HEK293 (cell line): Measurements from ENCODE around the gene DIRAS1.

Source experiments
- CTCF ChIA-PET: fragments of 350-600 bp; formaldehyde crosslinking; extraction: SDS; loops from one replicate; lab custom pipeline; 2021; ENCODE audit warnings: antibody characterized with exemption; lab: Yijun Ruan, JAX
- POLR2A ChIA-PET: fragments of 300-600 bp; formaldehyde crosslinking; extraction: SDS; loops from one replicate; lab custom pipeline; 2020; ENCODE audit warnings: antibody characterized with exemption, inconsistent platforms; lab: Yijun Ruan, JAX
- H3K27ac ChIP-seq: fragments of 200-500 bp; sonication (Bioruptor generic); 2 replicates; pipeline ENCODE4 v1.5.1; 2014; ENCODE audit warnings: low read depth, low read length, control low read depth, inconsistent platforms; ENCODE audit errors: extremely low read depth
- H3K36me3 ChIP-seq, 2 experiments: fragments of 200-500 bp in 1 of 2; sonication (Bioruptor generic) in 1 of 2; 1 replicate in 1 of 2; 2 replicates in 1 of 2; pipeline ENCODE4 v1.5.1; 2014 to 2017; ENCODE audit warnings: inconsistent platforms in 2 of 2, low read length in 2 of 2; ENCODE audit not compliant: control insufficient read depth in 2 of 2, insufficient read depth in 1 of 2
- H3K4me1 ChIP-seq: fragments of 200-500 bp; sonication (Bioruptor generic); 2 replicates; pipeline ENCODE4 v1.5.1; 2014; ENCODE audit warnings: mild to moderate bottlenecking, low read length, inconsistent platforms; ENCODE audit not compliant: control insufficient read depth, insufficient read depth
- H3K4me3 ChIP-seq: 2 replicates; pipeline ENCODE4 v1.5.1; 2011; ENCODE audit warnings: low read depth, mild to moderate bottlenecking, control low read depth, low read length, moderate library complexity
- H3K9me3 ChIP-seq: fragments of 200-500 bp; sonication (Bioruptor generic); 2 replicates; pipeline ENCODE4 v1.5.1; 2014; ENCODE audit warnings: low read depth, low read length, inconsistent platforms; ENCODE audit not compliant: control insufficient read depth, insufficient read depth
- GLIS1 ChIP-seq: fragments of 450-650 bp; formaldehyde crosslinking; IDR thresholded peaks from 2 replicates; pipeline ENCODE4 v1.5.1; 2016; ENCODE audit warnings: missing biosample characterization, missing genetic modification characterization
- REPIN1 ChIP-seq: fragments of 450-650 bp; formaldehyde crosslinking; IDR thresholded peaks from 2 replicates; pipeline ENCODE4 v1.5.1; 2017; ENCODE audit warnings: missing biosample characterization, missing genetic modification characterization, low read depth
- TRIM28 ChIP-seq: IDR thresholded peaks from 2 replicates; pipeline ENCODE4 v1.6.1; 2011; ENCODE audit warnings: low read length, control low read depth, borderline replicate concordance
- ZBTB7A ChIP-seq: fragments of 450-650 bp; formaldehyde crosslinking; IDR thresholded peaks from 2 replicates; pipeline ENCODE4 v1.5.1; 2016; ENCODE audit warnings: low read depth, missing biosample characterization, missing genetic modification characterization
- ZIC2 ChIP-seq: fragments of 450-650 bp; formaldehyde crosslinking; IDR thresholded peaks from 2 replicates; pipeline ENCODE4 v1.5.1; 2016; ENCODE audit warnings: missing biosample characterization, missing genetic modification characterization
- ZNF140 ChIP-seq: fragments of 450-650 bp; formaldehyde crosslinking; IDR thresholded peaks from 2 replicates; pipeline ENCODE4 v1.5.1; 2016; ENCODE audit warnings: missing biosample characterization, missing genetic modification characterization
- ZNF223 ChIP-seq: fragments of 450-650 bp; formaldehyde crosslinking; IDR thresholded peaks from 2 replicates; pipeline ENCODE4 v1.5.1; 2016; ENCODE audit warnings: missing biosample characterization, missing genetic modification characterization
- ZNF248 ChIP-seq: fragments of 450-650 bp; formaldehyde crosslinking; IDR thresholded peaks from 2 replicates; pipeline ENCODE4 v1.5.1; 2017; ENCODE audit warnings: missing biosample characterization, missing genetic modification characterization
- ZNF391 ChIP-seq: fragments of 450-650 bp; formaldehyde crosslinking; IDR thresholded peaks from 2 replicates; pipeline ENCODE4 v1.5.1; 2016; ENCODE audit warnings: low read depth, missing biosample characterization, missing genetic modification characterization, borderline replicate concordance
- ZNF416 ChIP-seq: fragments of 450-650 bp; formaldehyde crosslinking; IDR thresholded peaks from 2 replicates; pipeline ENCODE4 v1.5.1; 2016; ENCODE audit warnings: missing biosample characterization, missing genetic modification characterization
- ZNF621 ChIP-seq: fragments of 450-650 bp; formaldehyde crosslinking; IDR thresholded peaks from 2 replicates; pipeline ENCODE4 v1.5.1; 2017; ENCODE audit warnings: missing biosample characterization, missing genetic modification characterization
- ZNF658 ChIP-seq: fragments of 450-650 bp; formaldehyde crosslinking; IDR thresholded peaks from 2 replicates; pipeline ENCODE4; 2016; ENCODE audit warnings: missing biosample characterization, missing genetic modification characterization
- TF ChIP-seq, protein P1 (sequence below): fragments of 450-650 bp; IDR thresholded peaks from 2 replicates; pipeline ENCODE4 v1.5.1; 2018; ENCODE audit warnings: missing biosample characterization, missing genetic modification characterization
- TF ChIP-seq, protein P2 (sequence below): fragments of 450-650 bp; formaldehyde crosslinking; IDR thresholded peaks from 2 replicates; pipeline ENCODE4 v1.5.1; 2016; ENCODE audit warnings: missing biosample characterization, missing genetic modification characterization
- TF ChIP-seq, protein P3 (sequence below): fragments of 450-650 bp; formaldehyde crosslinking; IDR thresholded peaks from 2 replicates; pipeline ENCODE4 v1.5.1; 2016; ENCODE audit warnings: missing biosample characterization, missing genetic modification characterization, borderline replicate concordance
- TF ChIP-seq, protein P4 (sequence below): fragments of 450-650 bp; formaldehyde crosslinking; optimal IDR thresholded peaks from 2 replicates; pipeline ENCODE3; 2016; ENCODE audit warnings: missing biosample characterization, mild to moderate bottlenecking, missing genetic modification characterization
- TF ChIP-seq, protein P5 (sequence below): fragments of 450-650 bp; formaldehyde crosslinking; IDR thresholded peaks from 2 replicates; pipeline ENCODE4 v1.5.1; 2017; ENCODE audit warnings: missing biosample characterization, missing genetic modification characterization

DIRAS1 gene

DNA sequence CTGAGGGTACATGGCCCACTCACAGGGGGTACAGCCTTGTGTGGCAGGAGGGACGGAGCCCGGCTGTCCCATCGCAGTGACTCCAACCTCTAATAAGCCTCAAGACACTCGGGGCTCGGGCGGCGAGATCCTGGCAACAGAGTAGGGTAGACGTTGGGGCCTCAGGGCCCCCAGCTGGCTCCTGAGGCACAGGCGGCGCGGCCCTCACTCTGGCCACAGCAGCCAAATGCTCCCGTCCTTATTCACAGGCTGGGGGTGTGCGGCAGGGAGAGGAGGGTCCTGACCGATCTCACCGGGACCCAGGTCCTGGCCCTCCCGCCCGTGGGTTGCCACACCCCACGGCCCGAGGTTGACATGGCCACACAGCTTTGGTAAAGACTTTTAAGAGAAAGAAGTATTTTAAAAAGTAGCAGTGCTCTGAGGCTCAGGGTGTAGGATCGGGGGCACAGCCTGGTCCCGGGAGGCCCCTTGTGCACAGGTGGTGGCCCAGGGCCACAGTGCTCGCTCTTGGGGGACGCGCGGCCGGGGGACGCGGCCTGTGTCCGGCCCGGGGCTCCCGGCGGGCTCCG, 11.1 kb upstream of the DIRAS1 start:
- Histone ChIP-seq H3K36me3 (peaks cover 0 to 48% of the 10 kb centered on the region in 2 experiments; a peak in 2 of 3 replicates), H3K4me1 (no peaks in the 10 kb centered on the region), H3K4me3 (no peak overlapping the region), H3K27ac (no peak overlapping the region), H3K9me3 (no peaks in the 10 kb centered on the region)
- POLR2A ChIA-PET = no interaction called here
- CTCF ChIA-PET = no interaction called here
- TF ChIP-seq, protein P1, sequence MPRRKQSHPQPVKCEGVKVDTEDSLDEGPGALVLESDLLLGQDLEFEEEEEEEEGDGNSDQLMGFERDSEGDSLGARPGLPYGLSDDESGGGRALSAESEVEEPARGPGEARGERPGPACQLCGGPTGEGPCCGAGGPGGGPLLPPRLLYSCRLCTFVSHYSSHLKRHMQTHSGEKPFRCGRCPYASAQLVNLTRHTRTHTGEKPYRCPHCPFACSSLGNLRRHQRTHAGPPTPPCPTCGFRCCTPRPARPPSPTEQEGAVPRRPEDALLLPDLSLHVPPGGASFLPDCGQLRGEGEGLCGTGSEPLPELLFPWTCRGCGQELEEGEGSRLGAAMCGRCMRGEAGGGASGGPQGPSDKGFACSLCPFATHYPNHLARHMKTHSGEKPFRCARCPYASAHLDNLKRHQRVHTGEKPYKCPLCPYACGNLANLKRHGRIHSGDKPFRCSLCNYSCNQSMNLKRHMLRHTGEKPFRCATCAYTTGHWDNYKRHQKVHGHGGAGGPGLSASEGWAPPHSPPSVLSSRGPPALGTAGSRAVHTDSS (tag by site-specific recombination) = no peak

DNA sequence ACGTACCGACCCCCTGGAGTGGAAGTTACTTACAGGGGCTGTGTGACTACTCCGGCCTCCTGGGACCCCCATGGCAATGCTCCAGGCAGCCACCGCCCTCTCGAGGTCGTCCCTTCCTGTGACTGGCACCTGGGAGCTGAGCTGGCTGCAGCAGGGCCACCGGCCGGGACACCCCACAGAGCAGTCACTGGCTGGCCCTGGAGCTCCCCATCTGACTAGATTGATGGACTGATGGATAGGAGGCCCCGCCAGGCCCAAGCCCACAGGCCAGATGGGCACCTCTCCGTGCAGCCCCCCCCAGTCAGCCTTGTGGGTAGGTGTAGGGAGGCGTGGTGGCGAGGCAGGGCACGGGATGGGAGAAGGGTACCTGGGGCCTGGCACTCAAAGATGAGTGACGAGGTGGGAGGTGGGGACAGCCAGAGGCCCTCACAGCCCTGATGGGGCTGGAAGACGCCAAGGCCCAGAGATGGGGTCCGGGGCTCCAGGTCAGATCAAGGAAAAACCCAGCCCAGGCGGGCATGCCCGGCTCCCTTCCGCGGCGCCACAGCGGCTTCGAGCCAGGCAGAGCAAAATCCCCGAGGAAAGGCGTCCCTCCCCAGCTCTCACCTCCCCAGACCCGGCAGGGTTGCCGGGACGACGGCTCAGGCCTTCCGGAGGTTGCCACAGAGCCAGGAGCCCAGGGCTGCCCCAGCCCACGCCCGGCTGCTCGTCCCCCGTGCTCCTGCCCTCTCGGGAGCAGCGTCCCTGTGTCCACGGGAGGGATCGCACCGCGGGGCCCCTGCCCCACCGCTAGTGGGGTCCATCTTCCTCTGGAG, 10.2 kb upstream of the DIRAS1 start:
- H3K4me1 ChIP-seq = no peaks in the 10 kb centered on the region
- CTCF ChIA-PET = no interaction called here
- H3K4me3 ChIP-seq = no peak overlapping the region
- POLR2A ChIA-PET = no interaction called here
- no peak overlapping the region for H3K27ac ChIP-seq
- H3K36me3 ChIP-seq = peaks cover 0 to 39% of the 10 kb centered on the region in 2 experiments; a peak in 1 of 3 replicates
- no peaks in the 10 kb centered on the region for H3K9me3 ChIP-seq
- TF ChIP-seq, protein P2, sequence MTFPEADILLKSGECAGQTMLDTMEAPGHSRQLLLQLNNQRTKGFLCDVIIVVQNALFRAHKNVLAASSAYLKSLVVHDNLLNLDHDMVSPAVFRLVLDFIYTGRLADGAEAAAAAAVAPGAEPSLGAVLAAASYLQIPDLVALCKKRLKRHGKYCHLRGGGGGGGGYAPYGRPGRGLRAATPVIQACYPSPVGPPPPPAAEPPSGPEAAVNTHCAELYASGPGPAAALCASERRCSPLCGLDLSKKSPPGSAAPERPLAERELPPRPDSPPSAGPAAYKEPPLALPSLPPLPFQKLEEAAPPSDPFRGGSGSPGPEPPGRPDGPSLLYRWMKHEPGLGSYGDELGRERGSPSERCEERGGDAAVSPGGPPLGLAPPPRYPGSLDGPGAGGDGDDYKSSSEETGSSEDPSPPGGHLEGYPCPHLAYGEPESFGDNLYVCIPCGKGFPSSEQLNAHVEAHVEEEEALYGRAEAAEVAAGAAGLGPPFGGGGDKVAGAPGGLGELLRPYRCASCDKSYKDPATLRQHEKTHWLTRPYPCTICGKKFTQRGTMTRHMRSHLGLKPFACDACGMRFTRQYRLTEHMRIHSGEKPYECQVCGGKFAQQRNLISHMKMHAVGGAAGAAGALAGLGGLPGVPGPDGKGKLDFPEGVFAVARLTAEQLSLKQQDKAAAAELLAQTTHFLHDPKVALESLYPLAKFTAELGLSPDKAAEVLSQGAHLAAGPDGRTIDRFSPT (tag by site-specific recombination) = peak; percentile 46; the same call in 1 of the 2 replicates
- TF ChIP-seq ZNF621 (tag by site-specific recombination) (no peak), ZNF248 (tag by site-specific recombination) (no peak), ZNF140 (no peak), ZBTB7A (no peak), ZIC2 (tag by site-specific recombination) (peak; percentile 58), ZNF416 (tag by site-specific recombination) (no peak), GLIS1 (tag by site-specific recombination) (0 out of 2 replicates have a peak, but pooled peaks have one; percentile 4), REPIN1 (no peak), ZNF391 (no peak), ZNF223 (tag by site-specific recombination) (no peak), TRIM28 (no peak), ZNF658 (tag by site-specific recombination) (no peak)
- TF ChIP-seq, protein P3, sequence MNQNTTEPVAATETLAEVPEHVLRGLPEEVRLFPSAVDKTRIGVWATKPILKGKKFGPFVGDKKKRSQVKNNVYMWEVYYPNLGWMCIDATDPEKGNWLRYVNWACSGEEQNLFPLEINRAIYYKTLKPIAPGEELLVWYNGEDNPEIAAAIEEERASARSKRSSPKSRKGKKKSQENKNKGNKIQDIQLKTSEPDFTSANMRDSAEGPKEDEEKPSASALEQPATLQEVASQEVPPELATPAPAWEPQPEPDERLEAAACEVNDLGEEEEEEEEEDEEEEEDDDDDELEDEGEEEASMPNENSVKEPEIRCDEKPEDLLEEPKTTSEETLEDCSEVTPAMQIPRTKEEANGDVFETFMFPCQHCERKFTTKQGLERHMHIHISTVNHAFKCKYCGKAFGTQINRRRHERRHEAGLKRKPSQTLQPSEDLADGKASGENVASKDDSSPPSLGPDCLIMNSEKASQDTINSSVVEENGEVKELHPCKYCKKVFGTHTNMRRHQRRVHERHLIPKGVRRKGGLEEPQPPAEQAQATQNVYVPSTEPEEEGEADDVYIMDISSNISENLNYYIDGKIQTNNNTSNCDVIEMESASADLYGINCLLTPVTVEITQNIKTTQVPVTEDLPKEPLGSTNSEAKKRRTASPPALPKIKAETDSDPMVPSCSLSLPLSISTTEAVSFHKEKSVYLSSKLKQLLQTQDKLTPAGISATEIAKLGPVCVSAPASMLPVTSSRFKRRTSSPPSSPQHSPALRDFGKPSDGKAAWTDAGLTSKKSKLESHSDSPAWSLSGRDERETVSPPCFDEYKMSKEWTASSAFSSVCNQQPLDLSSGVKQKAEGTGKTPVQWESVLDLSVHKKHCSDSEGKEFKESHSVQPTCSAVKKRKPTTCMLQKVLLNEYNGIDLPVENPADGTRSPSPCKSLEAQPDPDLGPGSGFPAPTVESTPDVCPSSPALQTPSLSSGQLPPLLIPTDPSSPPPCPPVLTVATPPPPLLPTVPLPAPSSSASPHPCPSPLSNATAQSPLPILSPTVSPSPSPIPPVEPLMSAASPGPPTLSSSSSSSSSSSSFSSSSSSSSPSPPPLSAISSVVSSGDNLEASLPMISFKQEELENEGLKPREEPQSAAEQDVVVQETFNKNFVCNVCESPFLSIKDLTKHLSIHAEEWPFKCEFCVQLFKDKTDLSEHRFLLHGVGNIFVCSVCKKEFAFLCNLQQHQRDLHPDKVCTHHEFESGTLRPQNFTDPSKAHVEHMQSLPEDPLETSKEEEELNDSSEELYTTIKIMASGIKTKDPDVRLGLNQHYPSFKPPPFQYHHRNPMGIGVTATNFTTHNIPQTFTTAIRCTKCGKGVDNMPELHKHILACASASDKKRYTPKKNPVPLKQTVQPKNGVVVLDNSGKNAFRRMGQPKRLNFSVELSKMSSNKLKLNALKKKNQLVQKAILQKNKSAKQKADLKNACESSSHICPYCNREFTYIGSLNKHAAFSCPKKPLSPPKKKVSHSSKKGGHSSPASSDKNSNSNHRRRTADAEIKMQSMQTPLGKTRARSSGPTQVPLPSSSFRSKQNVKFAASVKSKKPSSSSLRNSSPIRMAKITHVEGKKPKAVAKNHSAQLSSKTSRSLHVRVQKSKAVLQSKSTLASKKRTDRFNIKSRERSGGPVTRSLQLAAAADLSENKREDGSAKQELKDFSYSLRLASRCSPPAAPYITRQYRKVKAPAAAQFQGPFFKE (tag by site-specific recombination) = no peak
- TF ChIP-seq, protein P4, sequence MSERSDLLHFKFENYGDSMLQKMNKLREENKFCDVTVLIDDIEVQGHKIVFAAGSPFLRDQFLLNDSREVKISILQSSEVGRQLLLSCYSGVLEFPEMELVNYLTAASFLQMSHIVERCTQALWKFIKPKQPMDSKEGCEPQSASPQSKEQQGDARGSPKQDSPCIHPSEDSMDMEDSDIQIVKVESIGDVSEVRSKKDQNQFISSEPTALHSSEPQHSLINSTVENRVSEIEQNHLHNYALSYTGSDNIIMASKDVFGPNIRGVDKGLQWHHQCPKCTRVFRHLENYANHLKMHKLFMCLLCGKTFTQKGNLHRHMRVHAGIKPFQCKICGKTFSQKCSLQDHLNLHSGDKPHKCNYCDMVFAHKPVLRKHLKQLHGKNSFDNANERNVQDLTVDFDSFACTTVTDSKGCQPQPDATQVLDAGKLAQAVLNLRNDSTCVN (tag by site-specific recombination) = no peak
- TF ChIP-seq, protein P5, sequence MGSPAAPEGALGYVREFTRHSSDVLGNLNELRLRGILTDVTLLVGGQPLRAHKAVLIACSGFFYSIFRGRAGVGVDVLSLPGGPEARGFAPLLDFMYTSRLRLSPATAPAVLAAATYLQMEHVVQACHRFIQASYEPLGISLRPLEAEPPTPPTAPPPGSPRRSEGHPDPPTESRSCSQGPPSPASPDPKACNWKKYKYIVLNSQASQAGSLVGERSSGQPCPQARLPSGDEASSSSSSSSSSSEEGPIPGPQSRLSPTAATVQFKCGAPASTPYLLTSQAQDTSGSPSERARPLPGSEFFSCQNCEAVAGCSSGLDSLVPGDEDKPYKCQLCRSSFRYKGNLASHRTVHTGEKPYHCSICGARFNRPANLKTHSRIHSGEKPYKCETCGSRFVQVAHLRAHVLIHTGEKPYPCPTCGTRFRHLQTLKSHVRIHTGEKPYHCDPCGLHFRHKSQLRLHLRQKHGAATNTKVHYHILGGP (tag by site-specific recombination) = no peak
